ENCODE results near the gene RPS6KA2.

DNA sequence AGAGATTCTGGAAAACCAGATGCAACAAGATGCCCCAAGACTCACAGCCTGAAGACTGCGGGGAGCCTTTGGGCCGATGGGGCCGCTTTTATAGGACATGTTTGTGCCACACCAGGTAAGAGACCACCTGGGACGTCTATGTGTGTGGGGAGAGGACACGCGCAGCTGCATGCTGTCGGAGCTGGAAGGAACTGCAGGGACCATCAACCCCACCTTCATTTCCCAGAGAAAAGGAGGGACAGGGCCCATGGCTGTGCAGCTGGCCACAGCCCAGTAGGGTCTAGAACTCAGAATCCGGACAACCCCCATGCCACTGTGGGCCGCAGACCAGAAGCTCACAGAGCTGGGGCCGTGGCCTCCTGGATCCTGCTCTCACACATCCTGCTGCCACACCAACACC is 144.0 kb downstream of the RPS6KA2 start:
- TF ChIP-seq EZH2 (IDR thresholded peaks at IDR 0.05; ENCODE audit: insufficient read depth, poor library complexity, severe bottlenecking), result no peak
- TF ChIP-seq EZH2phosphoT487 (IDR thresholded peaks at IDR 0.05; ENCODE audit: insufficient read depth, low read depth), result no peak

Measured in GM23248 (cell line).